ENCODE data around the gene NBPF12.
"Not testable (repeated sequence)": the region's sequence is repeated elsewhere in the genome, so short reads cannot be mapped to it uniquely, and the experiment has no call there.

NBPF12 gene

GRCh38 chr1:146985855-146986254 is 47.7 kb downstream of the NBPF12 start:
- not testable (repeated sequence) for DNase-seq

DNA sequence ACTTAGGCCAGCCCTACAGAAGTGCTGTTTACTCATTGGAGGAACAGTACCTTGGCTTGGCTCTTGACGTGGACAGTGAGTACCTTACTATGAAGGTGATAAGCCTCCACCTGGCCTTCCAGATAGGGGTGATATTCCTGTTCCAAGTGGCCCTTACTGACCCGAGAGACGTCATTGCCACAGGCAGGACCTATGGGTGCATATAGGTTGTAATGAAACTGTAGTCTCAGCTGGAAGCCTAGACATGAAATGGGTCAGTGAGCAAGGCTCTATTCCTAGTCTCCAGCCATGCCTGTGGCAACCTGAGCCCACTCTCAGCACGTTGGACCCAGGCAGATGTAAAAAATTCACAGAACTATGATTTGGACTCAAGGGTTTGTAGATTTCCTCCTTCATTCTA is 48.3 kb downstream of the NBPF12 start:
- DNase-seq, result not testable (repeated sequence)

DNA sequence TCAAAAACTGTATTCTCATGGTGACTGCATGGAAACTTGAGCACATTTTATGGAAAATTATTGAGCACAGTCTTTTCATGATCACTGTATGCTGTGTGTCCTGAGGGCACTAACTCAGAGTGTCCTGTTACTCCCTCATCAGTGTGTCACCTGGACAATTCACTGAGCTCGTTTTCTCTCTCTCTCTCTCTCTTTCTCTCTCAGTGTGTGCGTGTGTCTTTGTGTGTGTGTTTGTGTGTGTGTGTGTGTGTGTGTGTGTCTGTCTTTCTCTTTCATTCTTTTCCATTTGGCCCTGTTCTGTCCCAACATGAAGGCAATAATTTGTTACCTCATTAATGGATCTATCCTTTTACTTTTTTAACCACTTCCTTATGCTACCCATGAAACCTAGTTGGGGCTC is 49.4 kb downstream of the NBPF12 start:
- not testable (repeated sequence) for DNase-seq

DNA sequence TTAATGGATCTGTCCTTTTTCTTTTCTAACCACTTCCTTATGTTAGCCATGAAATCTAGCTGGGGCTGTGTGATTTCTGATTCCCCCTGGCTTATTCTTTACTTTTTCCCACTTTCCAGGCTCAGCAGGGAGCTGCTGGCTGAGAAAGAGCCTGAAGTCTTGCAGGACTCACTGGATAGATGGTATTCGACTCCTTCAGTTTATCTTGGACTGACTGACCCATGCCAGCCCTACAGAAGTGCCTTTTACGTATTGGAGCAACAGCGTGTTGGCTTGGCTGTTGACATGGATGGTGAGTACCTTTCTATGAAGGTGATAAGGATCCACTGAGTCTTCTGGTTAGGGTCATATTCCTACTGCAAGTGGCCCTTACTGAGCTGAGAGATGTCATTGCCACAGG is 51.3 kb downstream of the NBPF12 start:
- not testable (repeated sequence) for DNase-seq

GRCh38 chr1:147008495-147008894 is 70.4 kb downstream of the NBPF12 start:
- DNase-seq, result not testable (repeated sequence)

DNA sequence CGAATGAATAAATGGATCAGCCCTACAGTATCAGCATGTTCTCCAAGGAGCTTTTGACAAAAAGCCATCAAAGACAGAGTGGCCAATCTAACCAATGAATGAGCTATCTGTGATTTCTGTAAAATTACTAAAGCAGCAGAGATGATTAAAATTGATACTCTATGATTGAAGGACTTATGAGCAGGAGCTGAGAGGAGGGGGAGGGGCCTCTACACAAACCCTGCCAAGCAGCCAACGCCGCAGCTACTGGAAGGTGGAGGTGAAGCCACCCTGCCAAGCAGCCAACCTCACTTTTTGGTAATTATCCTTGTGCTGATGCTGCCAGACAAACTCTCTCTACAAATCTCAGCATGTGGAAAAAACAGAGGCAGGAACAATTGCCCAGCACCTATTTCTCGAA is 88.9 kb downstream of the NBPF12 start:
- not testable (repeated sequence) for DNase-seq

DNA sequence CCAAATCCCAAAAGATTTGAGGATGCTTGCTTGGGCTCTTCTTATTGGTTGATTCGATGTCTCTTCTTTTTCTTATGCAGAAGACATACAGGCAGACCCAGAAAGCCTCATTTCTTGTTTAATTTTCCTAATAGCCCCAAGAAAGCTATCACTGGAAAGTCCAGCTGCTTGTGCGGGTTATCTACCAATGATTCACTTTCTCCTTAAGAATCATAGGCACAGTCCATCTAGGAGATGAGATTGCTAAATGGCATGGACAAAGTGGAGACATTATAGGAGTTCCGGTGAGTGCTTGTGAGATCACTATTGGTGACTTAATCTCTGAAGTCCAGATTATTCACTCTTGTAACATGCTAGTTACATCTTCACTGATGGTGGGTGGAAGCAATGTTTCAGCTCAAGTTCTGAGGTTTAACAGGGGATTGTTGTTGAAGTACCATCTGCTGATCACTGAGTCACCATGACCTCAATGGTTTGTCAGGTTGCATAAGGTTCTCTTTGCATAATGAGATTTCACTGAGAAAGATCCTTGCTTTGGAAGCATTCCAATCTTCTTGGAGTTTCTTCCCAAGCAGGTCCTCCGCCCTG is 92.0 kb downstream of the NBPF12 start:
- DNase-seq, result not testable (repeated sequence)

GRCh38 chr1:147039916-147040315 is 101.8 kb downstream of the NBPF12 start:
- no peak for DNase-seq

- DNase-seq, result not testable (repeated sequence)
Measured at GRCh38 chr1:147042891-147043290, 104.8 kb downstream of the NBPF12 start.

DNA sequence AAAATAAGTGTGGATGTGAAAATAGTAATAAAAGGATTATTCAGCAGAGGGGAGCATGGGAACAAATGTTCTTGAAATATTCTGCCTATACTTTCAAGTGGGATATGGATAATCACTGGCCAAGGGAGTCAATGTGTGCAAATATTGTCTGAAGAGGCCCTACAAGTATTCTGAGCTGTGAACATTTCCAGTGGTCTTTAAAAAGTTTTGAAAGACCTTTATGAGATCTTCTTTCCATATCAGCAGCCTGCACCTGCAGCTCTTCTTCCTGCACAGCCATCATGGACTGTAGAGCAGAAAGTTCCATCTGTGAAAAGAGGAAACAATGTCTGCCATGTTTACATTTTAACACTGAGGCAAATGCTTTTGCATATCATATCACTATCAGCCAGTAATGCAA is 106.4 kb downstream of the NBPF12 start:
- not testable (repeated sequence) for DNase-seq
